Stomach (tissue), 9 donors: ENCODE results near the gene BSX. TPM values are rescaled to one million over a fixed set of nuclear protein-coding genes. Genes with fewer than 3 reads are reported as not detected.

Experiments used
- DNase-seq, 2 donors: peaks; one replicate each; pipeline versions ENCODE4 v3.0.0 to v3.0.0-alpha.2; 2013 to 2019
- H3K27ac ChIP-seq, 5 donors: fragments of 200-600 bp in 4 of 5; sonication (generic) in 4 of 5; one replicate each; pipeline ENCODE4 v1.5.1; 2013 to 2019; ENCODE audit warnings: mild to moderate bottlenecking in 1 of 5, moderate library complexity in 1 of 5
- H3K27me3 ChIP-seq, 3 donors: fragments of 200-600 bp; sonication (generic); one replicate each; pipeline ENCODE4 v1.5.1; 2017 to 2019; ENCODE audit warnings: mixed run types in 1 of 3
- H3K36me3 ChIP-seq, 4 donors: fragments of 200-600 bp; sonication (generic); 1 replicate in 3 of 4; 2 replicates in 1 of 4; pipeline ENCODE4 v1.5.1; 2016 to 2019
- H3K4me1 ChIP-seq, 4 donors: fragments of 200-600 bp; sonication (generic); one replicate each; pipeline ENCODE4 v1.5.1; 2016 to 2019
- H3K4me3 ChIP-seq, 4 donors: fragments of 200-600 bp; sonication (generic) in 3 of 4; one replicate each; pipeline ENCODE4 v1.5.1; 2016 to 2019; ENCODE audit warnings: mild to moderate bottlenecking in 1 of 4
- H3K9me3 ChIP-seq, 4 donors: fragments of 200-600 bp; sonication (generic); one replicate each; pipeline ENCODE4 v1.5.1; 2016 to 2019
- CTCF ChIP-seq, 7 experiments: fragments of 450-650 bp in 4 of 7; fragments of 200-600 bp in 3 of 7; sonication (generic) in 3 of 7; IDR thresholded peaks; one replicate each; pipeline ENCODE4 v1.5.1; 2016 to 2019; ENCODE audit warnings: antibody characterized with exemption in 7 of 7, control low read depth in 2 of 7, mild to moderate bottlenecking in 1 of 7
- EP300 ChIP-seq: sonication (generic); formaldehyde crosslinking; IDR thresholded peaks from one replicate; pipeline ENCODE4 v1.6.1; 2017; ENCODE audit warnings: antibody characterized with exemption
- POLR2A ChIP-seq, 4 donors: fragments of 450-650 bp; IDR thresholded peaks; one replicate each; pipeline ENCODE4 v1.6.1; 2016; ENCODE audit warnings: antibody characterized with exemption in 4 of 4, control low read depth in 2 of 4, mild to moderate bottlenecking in 1 of 4, moderate library complexity in 1 of 4
- POLR2AphosphoS5 ChIP-seq, 3 donors: sonication (generic); formaldehyde crosslinking; IDR thresholded peaks; one replicate each; pipeline ENCODE4 v1.6.1; 2016; ENCODE audit warnings: antibody characterized with exemption in 3 of 3
- WGBS, 5 donors: extraction: QIAGEN DNeasy Blood & Tissue Kit in 3 of 5; methylation state at CpG; one replicate each; pipeline versions ENCODE4 v1.1.5 to v1.1.7; 2013 to 2018; 5-methylcytosine and 5-hydroxymethylcytosine counted together
- intact Hi-C: fragments of 100-400 bp; cut with DNase I; formaldehyde crosslinking; loops from one replicate; pipeline ENCODE4 v1.15.1; 2023; ENCODE audit warnings: low total_unique reads
- polyA plus RNA-seq, 3 donors: library from polyadenylated mRNA; stranded (reverse); fragments of 200-250 nt; gene quantifications; one replicate each; pipeline ENCODE4 v1.2.3, GENCODE V29; 2013
- total RNA-seq, 5 donors: library from RNA; depleted of rRNA; stranded (reverse); fragments of >200 nt; gene quantifications; one replicate each; pipeline versions ENCODE4 v1.1.0 to v1.2.3, GENCODE V29; 2014 to 2016
- donor health status: healthy with polysubstance abuse.
- donor health status: Bipolar disorder and iron deficiency.
- donor health status: healthy.

Gene BSX
- total and polyA plus RNA-seq, 8 donors: not detected

- WGBS, 5 donors: 33 to 48% (median 33%) methylated on average over 4 of the region's 4 CpGs
- Histone ChIP-seq H3K27me3 (peaks cover 0 to 41% (median 0%) of the 10 kb centered on the region in 3 donors), H3K27ac (no peak overlapping the region), H3K4me3 (no peak overlapping the region), H3K4me1 (no peaks in the 10 kb centered on the region), H3K9me3 (no peaks in the 10 kb centered on the region), H3K36me3 (no peaks in the 10 kb centered on the region)
- intact Hi-C loops: no loop called here
- DNase-seq: no peak
- no peak for TF ChIP-seq POLR2AphosphoS5 (IDR thresholded peaks at IDR 0.05)
- TF ChIP-seq POLR2A (IDR thresholded peaks at IDR 0.05): no peak
- TF ChIP-seq CTCF (IDR thresholded peaks at IDR 0.05): no peak
- TF ChIP-seq EP300: no peak
Measured at GRCh38 chr11:123011510-123011909, 29.9 kb upstream of the BSX start.

GRCh38 chr11:123006860-123007542 is 25.4 kb upstream of the BSX start:
- H3K36me3 ChIP-seq: no peaks in the 10 kb centered on the region
- no peak overlapping the region for H3K27ac ChIP-seq
- intact Hi-C loops: no loop called here
- TF ChIP-seq POLR2AphosphoS5 (IDR thresholded peaks at IDR 0.05) (no peak), CTCF (IDR thresholded peaks at IDR 0.05) (no peak)
- H3K9me3 ChIP-seq: no peaks in the 10 kb centered on the region
- DNase-seq: no peak
- WGBS, 5 donors: 64 to 82% (median 79%) methylated on average over 5 of the region's 5 CpGs
- peaks cover 0 to 13% (median 0%) of the 10 kb centered on the region in 3 donors for H3K27me3 ChIP-seq
- no peaks in the 10 kb centered on the region for H3K4me1 ChIP-seq
- no peak overlapping the region for H3K4me3 ChIP-seq

DNA sequence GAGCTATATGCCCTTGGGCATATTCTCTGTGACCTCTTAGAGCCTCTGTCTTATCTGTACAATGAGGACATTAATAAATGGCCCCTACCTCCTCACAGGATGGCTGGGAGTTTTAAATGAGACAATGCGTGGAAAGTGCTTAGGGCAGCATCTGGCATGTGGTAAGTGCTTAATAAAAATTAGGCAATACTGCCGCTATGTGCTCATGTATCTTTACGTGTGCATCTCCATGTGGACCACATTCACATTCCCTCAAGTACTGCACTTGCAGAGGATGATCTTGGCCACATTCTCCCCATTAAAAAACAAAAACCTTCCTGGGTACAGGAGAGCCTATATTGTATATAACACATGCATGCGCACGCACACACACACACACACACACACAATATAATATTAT is 19.1 kb upstream of the BSX start:
- WGBS, 5 donors: 76 to 89% (median 86%) methylated on average over 5 of the region's 5 CpGs
- Histone ChIP-seq H3K36me3 (no peaks in the 10 kb centered on the region), H3K27me3 (peaks cover 0 to 34% (median 0%) of the 10 kb centered on the region in 3 donors), H3K4me1 (no peaks in the 10 kb centered on the region), H3K27ac (no peak overlapping the region), H3K4me3 (no peak overlapping the region), H3K9me3 (no peaks in the 10 kb centered on the region)
- no peak for DNase-seq
- no peak for TF ChIP-seq POLR2AphosphoS5 (IDR thresholded peaks at IDR 0.05)
- TF ChIP-seq CTCF (IDR thresholded peaks at IDR 0.05): no peak
- no peak for TF ChIP-seq POLR2A (IDR thresholded peaks at IDR 0.05)
- TF ChIP-seq EP300: no peak
- intact Hi-C loops: no loop called here

DNA sequence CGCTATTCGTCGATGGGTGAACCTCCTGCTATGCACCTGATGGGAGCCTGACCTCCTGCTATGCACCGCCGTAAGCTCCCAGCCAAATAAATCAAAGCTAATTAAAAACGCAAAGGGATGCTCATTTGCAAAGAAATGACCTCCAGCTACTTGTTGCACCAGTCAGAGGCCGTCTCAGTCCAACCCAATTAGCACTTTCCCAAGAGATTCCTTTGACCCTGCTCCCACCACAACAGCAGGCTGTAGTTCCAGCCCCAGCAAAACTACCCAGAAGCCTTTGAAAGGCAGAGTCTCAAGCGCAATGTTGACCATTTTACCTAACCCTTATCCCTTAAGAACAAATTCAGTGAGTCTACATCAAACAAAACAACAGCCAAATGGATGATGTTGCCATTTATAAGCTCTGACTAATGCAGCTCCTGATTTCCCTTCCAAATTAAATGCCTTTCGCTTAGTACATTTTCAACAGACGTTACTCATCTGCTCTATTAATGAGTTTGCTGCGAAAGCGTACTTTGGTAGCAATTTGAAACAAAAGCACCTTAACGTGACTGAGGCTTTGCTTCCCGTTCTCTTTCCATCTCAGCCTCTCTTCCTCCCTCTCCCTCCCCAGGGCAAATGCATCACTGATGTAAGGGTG is 17.2 kb upstream of the BSX start:
- Histone ChIP-seq H3K27me3 (peaks cover 0 to 51% (median 0%) of the 10 kb centered on the region in 3 donors), H3K4me3 (no peak overlapping the region), H3K36me3 (no peaks in the 10 kb centered on the region), H3K27ac (no peak overlapping the region), H3K9me3 (no peaks in the 10 kb centered on the region), H3K4me1 (no peaks in the 10 kb centered on the region)
- intact Hi-C loops: no loop called here
- DNase-seq: no peak
- WGBS, 5 donors: 31 to 45% (median 38%) methylated on average over 14 of the region's 14 CpGs
- no peak for TF ChIP-seq POLR2AphosphoS5 (IDR thresholded peaks at IDR 0.05)
- no peak for TF ChIP-seq CTCF (IDR thresholded peaks at IDR 0.05)
